SK-N-SH treated with all-trans-retinoic acid at 6 μM for 48 hours (cell line): ENCODE results near the gene AKT3.
A peak's percentile ranks its signal among the peaks of the same experiment; 100 is the strongest.
"Not testable (repeated sequence)": the region's sequence is repeated elsewhere in the genome, so short reads cannot be mapped to it uniquely, and the experiment has no call there.

Experiments used
- ATAC-seq: fragments of 200-7000 bp; cut with Tn5 transposase; 3 replicates; pipeline ENCODE4 v1.9.1; 2020; ENCODE audit warnings: mild to moderate bottlenecking, moderate library complexity
- ARNTL ChIP-seq: fragments of 450-650 bp; formaldehyde crosslinking; IDR thresholded peaks from 2 replicates; pipeline ENCODE4 v1.5.0; 2020; ENCODE audit warnings: low read depth, mild to moderate bottlenecking, moderate library complexity, borderline replicate concordance
- BACH2 ChIP-seq: fragments of 250-450 bp; sonication (Bioruptor Pico); IDR thresholded peaks from 2 replicates; pipeline ENCODE4 v1.9.0; 2021; ENCODE audit warnings: mild to moderate bottlenecking, borderline replicate concordance
- CSDC2 ChIP-seq: fragments of 250-450 bp; sonication (Bioruptor Pico); IDR thresholded peaks from 2 replicates; pipeline ENCODE4 v1.5.0; 2020; ENCODE audit warnings: mild to moderate bottlenecking, moderate library complexity
- ESRRG ChIP-seq: fragments of 250-450 bp; sonication (Bioruptor Pico); IDR thresholded peaks from 2 replicates; pipeline ENCODE4 v1.6.1; 2021; ENCODE audit warnings: mild to moderate bottlenecking
- GLIS3 ChIP-seq: fragments of 250-450 bp; sonication (Bioruptor Pico); IDR thresholded peaks from 2 replicates; pipeline ENCODE4 v1.5.0; 2020; ENCODE audit warnings: mild to moderate bottlenecking, moderate library complexity
- ISL1 ChIP-seq: fragments of 250-450 bp; sonication (Bioruptor Pico); IDR thresholded peaks from 2 replicates; pipeline ENCODE4 v2.1.2; 2022; ENCODE audit warnings: mild to moderate bottlenecking, moderate library complexity
- OSR1 ChIP-seq: fragments of 250-450 bp; sonication (Bioruptor Pico); IDR thresholded peaks from 2 replicates; pipeline ENCODE4 v1.8.0; 2022; ENCODE audit warnings: moderate library complexity, mild to moderate bottlenecking, inconsistent platforms
- PPARA ChIP-seq: fragments of 250-450 bp; sonication (Bioruptor Pico); IDR thresholded peaks from 2 replicates; pipeline ENCODE4 v1.5.0; 2020; ENCODE audit warnings: mild to moderate bottlenecking, borderline replicate concordance
- RARB ChIP-seq: fragments of 250-450 bp; sonication (Bioruptor Pico); IDR thresholded peaks from 2 replicates; pipeline ENCODE4 v1.8.0; 2021; ENCODE audit warnings: mild to moderate bottlenecking, moderate library complexity
- SNAI2 ChIP-seq: fragments of 250-450 bp; sonication (Bioruptor Pico); IDR thresholded peaks from 2 replicates; pipeline ENCODE4 v1.5.0; 2020; ENCODE audit warnings: mild to moderate bottlenecking, moderate library complexity
- TCF4 ChIP-seq: fragments of 250-450 bp; sonication (Bioruptor Pico); IDR thresholded peaks from 2 replicates; pipeline ENCODE4 v1.8.0; 2021; ENCODE audit warnings: mild to moderate bottlenecking, moderate library complexity, borderline replicate concordance
- TOX ChIP-seq: fragments of 250-450 bp; sonication (Bioruptor Pico); IDR thresholded peaks from 2 replicates; pipeline ENCODE4 v1.8.0; 2021; ENCODE audit warnings: mild to moderate bottlenecking, moderate library complexity, borderline replicate concordance
- ZC3H10 ChIP-seq: fragments of 250-450 bp; sonication (Bioruptor Pico); IDR thresholded peaks from 2 replicates; pipeline ENCODE4 v1.5.1; 2021; ENCODE audit warnings: mild to moderate bottlenecking, moderate library complexity
- ZFP30 ChIP-seq: fragments of 450-650 bp; formaldehyde crosslinking; IDR thresholded peaks from 2 replicates; pipeline ENCODE4 v1.5.0; 2022; ENCODE audit warnings: mild to moderate bottlenecking, moderate library complexity
- ZNF565 ChIP-seq: fragments of 450-650 bp; formaldehyde crosslinking; conservative IDR thresholded peaks from 2 replicates; pipeline ENCODE4 v1.5.0; 2020; ENCODE audit warnings: low read depth, mild to moderate bottlenecking, moderate library complexity
- ZNF70 ChIP-seq: fragments of 450-650 bp; formaldehyde crosslinking; IDR thresholded peaks from 2 replicates; pipeline ENCODE4 v1.5.0; 2020; ENCODE audit warnings: mild to moderate bottlenecking, moderate library complexity
- ZNF8 ChIP-seq: fragments of 450-650 bp; formaldehyde crosslinking; IDR thresholded peaks from 2 replicates; pipeline ENCODE4 v1.5.0; 2020; ENCODE audit warnings: mild to moderate bottlenecking, moderate library complexity
- TF ChIP-seq, protein P1 (sequence below): fragments of 250-450 bp; sonication (Bioruptor Pico); IDR thresholded peaks from 2 replicates; pipeline ENCODE4 v1.5.0; 2020; ENCODE audit warnings: mild to moderate bottlenecking, moderate library complexity
- TF ChIP-seq, protein P2 (sequence below): fragments of 250-450 bp; sonication (Bioruptor Pico); IDR thresholded peaks from 2 replicates; pipeline ENCODE4 v1.8.0; 2020; ENCODE audit warnings: mild to moderate bottlenecking, moderate library complexity, borderline replicate concordance
- TF ChIP-seq, protein P3 (sequence below): fragments of 250-450 bp; sonication (Bioruptor Pico); IDR thresholded peaks from 2 replicates; pipeline ENCODE4 v1.5.1; 2020; ENCODE audit warnings: low read depth, mild to moderate bottlenecking, moderate library complexity

AKT3 gene

DNA sequence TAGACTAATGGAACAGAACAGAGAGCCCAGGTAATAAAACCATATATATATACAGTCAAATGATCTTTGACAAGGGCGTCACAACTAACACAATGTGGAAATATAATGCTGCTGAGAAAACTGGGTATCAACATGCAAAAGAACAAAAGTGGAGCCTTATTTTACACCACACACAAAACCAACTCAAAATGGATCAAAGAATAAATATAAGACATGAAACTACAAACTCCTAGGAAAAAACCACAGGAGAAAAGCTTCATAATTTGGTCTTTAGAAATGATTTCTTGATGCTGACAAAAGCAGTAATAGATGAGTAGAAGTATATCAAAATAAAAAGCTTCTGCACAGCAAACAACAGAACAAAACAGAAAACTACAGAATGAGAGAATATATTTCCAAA, 192.2 kb downstream of the AKT3 start (continued):
- TF ChIP-seq, protein P1, sequence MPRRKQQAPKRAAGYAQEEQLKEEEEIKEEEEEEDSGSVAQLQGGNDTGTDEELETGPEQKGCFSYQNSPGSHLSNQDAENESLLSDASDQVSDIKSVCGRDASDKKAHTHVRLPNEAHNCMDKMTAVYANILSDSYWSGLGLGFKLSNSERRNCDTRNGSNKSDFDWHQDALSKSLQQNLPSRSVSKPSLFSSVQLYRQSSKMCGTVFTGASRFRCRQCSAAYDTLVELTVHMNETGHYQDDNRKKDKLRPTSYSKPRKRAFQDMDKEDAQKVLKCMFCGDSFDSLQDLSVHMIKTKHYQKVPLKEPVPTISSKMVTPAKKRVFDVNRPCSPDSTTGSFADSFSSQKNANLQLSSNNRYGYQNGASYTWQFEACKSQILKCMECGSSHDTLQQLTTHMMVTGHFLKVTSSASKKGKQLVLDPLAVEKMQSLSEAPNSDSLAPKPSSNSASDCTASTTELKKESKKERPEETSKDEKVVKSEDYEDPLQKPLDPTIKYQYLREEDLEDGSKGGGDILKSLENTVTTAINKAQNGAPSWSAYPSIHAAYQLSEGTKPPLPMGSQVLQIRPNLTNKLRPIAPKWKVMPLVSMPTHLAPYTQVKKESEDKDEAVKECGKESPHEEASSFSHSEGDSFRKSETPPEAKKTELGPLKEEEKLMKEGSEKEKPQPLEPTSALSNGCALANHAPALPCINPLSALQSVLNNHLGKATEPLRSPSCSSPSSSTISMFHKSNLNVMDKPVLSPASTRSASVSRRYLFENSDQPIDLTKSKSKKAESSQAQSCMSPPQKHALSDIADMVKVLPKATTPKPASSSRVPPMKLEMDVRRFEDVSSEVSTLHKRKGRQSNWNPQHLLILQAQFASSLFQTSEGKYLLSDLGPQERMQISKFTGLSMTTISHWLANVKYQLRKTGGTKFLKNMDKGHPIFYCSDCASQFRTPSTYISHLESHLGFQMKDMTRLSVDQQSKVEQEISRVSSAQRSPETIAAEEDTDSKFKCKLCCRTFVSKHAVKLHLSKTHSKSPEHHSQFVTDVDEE (CRISPR knock-in tag), result no peak
- no peak for TF ChIP-seq CSDC2 (CRISPR knock-in tag)
- no peak for TF ChIP-seq TOX (CRISPR knock-in tag)
- TF ChIP-seq OSR1, result no peak
- TF ChIP-seq ARNTL (CRISPR knock-in tag), result no peak

DNA sequence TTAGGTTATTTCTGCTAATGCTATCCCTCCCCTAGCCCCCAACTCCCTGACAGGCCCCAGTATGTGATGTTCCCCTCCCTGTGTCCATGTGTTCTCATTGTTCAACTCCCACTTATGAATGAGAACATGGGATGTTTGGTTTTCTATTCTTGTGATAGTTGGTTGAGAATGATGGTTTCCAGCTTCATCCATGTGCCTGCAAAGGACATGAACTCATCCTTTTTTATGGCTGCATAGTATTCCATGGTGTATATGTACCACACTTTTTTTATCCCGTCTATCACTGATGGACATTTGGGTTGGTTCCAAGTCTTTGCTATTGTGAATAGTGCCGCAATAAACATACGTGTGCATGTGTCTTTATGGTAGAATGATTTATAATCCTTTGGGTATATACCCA, 200.5 kb downstream of the AKT3 start:
- peak; percentile 75 for TF ChIP-seq ZNF8 (CRISPR knock-in tag)

DNA sequence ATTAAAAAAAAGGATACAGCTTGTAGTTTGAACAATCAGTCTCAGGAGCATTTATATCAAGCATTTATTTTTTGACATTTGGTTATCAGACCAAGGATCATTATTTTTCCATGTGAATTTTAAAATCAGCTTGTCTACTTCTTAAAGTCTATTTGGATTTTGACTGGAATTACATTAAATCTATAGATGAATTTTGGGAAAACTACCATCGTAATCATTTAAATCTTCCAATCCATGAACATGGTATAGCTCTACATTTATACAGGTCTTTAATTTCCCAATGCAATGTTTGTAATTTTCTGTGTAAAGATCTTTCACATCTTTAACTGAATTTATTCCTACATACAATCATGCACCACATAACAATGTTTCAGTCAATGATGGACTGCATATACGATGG, 203.2 kb downstream of the AKT3 start:
- TF ChIP-seq ARNTL (CRISPR knock-in tag) (no peak), OSR1 (no peak), ESRRG (no peak), SNAI2 (CRISPR knock-in tag) (no peak)
- TF ChIP-seq, all 23 proteins: peak for 0
- no peak for ATAC-seq

More for the DNA sequence above, 200.5 kb downstream of the AKT3 start:
- ATAC-seq, result not testable (repeated sequence)

DNA sequence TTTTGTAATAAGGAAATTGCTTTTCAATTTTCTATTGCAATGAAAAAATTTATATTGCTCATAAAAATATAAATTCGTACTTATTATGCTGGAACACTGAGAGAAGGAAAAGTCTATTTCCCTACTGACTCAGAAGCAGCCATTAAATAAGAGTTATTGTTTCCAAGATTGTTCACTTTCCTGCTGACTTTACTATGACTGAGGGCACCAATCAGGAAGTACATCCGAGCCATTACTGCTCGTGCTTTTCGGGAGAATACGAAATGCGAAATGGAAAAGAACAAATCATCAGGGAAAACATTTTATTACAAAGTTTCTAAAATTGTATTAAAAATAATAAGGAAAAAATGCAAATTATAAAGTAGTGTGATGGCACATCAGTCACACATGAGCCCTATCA, 204.8 kb downstream of the AKT3 start:
- no peak for ATAC-seq

More for the DNA sequence above, 204.8 kb downstream of the AKT3 start:
- TF ChIP-seq ZNF70 (CRISPR knock-in tag) (no peak), ARNTL (CRISPR knock-in tag) (no peak), TCF4 (CRISPR knock-in tag) (no peak), ZC3H10 (CRISPR knock-in tag) (no peak), ZNF8 (CRISPR knock-in tag) (no peak), RARB (CRISPR knock-in tag) (no peak), ZNF565 (CRISPR knock-in tag) (no peak), ZFP30 (CRISPR knock-in tag) (no peak), PPARA (no peak), SNAI2 (CRISPR knock-in tag) (no peak), OSR1 (no peak), ISL1 (CRISPR knock-in tag) (no peak), GLIS3 (CRISPR knock-in tag) (no peak), ESRRG (no peak), BACH2 (CRISPR knock-in tag) (no peak), TOX (CRISPR knock-in tag) (no peak)
- TF ChIP-seq, protein P2, sequence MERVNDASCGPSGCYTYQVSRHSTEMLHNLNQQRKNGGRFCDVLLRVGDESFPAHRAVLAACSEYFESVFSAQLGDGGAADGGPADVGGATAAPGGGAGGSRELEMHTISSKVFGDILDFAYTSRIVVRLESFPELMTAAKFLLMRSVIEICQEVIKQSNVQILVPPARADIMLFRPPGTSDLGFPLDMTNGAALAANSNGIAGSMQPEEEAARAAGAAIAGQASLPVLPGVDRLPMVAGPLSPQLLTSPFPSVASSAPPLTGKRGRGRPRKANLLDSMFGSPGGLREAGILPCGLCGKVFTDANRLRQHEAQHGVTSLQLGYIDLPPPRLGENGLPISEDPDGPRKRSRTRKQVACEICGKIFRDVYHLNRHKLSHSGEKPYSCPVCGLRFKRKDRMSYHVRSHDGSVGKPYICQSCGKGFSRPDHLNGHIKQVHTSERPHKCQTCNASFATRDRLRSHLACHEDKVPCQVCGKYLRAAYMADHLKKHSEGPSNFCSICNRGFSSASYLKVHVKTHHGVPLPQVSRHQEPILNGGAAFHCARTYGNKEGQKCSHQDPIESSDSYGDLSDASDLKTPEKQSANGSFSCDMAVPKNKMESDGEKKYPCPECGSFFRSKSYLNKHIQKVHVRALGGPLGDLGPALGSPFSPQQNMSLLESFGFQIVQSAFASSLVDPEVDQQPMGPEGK (CRISPR knock-in tag), result no peak
- TF ChIP-seq, protein P3, sequence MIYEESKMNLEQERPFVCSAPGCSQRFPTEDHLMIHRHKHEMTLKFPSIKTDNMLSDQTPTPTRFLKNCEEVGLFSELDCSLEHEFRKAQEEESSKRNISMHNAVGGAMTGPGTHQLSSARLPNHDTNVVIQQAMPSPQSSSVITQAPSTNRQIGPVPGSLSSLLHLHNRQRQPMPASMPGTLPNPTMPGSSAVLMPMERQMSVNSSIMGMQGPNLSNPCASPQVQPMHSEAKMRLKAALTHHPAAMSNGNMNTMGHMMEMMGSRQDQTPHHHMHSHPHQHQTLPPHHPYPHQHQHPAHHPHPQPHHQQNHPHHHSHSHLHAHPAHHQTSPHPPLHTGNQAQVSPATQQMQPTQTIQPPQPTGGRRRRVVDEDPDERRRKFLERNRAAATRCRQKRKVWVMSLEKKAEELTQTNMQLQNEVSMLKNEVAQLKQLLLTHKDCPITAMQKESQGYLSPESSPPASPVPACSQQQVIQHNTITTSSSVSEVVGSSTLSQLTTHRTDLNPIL, result no peak
- TF ChIP-seq, protein P1 (CRISPR knock-in tag), result no peak
